ENCODE results near the gene TLE4.

Gene TLE4

DNA sequence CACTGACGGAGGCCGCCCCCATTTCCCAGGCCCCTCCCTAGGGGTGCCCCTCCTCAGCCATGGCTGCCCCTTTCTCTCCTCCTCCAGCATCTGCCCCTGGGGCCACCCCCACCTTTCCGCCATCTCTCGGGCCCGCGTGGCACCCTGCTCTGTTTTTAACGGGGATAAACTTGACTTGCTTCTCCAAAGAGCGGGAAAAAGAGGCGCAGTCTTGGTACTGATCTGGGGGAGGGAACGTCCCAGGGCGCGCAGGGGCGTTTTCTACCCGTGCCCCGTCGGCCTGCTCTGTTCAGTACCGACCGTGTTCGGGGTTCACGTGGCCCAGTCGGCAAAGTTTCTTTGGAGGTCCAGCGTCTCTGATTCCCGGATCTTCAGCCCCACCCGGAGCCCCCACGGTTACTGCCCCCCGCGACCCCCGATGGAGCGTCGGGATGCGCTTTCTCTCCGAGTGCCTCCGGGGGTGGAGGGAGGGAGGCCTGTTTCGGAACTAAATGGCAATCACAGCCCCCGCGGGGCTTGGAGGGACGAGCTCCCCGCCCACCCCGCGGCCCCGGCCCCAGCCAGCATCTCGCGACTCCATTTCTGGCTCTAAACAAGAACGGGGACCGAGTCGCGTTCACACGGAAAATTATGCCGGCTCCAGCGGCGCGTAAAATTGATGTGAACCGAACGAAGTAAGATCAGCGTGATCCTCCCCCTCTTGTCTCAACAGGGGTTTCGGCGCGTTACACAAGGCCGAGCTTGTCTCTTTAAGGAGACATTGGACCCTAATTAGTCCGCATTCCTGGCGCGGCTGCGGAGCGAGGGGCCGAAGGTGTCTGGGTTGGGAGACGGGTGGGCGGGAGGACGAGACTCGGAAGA lies 1.1 kb upstream of the TLE4 start:
- DNase-seq (ENCODE audit: low spot score), result peak; percentile 61
- in situ Hi-C loops (cut with MboI; ENCODE audit: low sequenced_read_pairs, unreplicated experiment), result no loop called here
- TF ChIP-seq, protein P1, sequence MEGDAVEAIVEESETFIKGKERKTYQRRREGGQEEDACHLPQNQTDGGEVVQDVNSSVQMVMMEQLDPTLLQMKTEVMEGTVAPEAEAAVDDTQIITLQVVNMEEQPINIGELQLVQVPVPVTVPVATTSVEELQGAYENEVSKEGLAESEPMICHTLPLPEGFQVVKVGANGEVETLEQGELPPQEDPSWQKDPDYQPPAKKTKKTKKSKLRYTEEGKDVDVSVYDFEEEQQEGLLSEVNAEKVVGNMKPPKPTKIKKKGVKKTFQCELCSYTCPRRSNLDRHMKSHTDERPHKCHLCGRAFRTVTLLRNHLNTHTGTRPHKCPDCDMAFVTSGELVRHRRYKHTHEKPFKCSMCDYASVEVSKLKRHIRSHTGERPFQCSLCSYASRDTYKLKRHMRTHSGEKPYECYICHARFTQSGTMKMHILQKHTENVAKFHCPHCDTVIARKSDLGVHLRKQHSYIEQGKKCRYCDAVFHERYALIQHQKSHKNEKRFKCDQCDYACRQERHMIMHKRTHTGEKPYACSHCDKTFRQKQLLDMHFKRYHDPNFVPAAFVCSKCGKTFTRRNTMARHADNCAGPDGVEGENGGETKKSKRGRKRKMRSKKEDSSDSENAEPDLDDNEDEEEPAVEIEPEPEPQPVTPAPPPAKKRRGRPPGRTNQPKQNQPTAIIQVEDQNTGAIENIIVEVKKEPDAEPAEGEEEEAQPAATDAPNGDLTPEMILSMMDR (IDR thresholded peaks at IDR 0.05; ENCODE audit: borderline replicate concordance, control extremely low read depth, extremely low read depth, insufficient read depth, missing control alignments), result no peak

DNA sequence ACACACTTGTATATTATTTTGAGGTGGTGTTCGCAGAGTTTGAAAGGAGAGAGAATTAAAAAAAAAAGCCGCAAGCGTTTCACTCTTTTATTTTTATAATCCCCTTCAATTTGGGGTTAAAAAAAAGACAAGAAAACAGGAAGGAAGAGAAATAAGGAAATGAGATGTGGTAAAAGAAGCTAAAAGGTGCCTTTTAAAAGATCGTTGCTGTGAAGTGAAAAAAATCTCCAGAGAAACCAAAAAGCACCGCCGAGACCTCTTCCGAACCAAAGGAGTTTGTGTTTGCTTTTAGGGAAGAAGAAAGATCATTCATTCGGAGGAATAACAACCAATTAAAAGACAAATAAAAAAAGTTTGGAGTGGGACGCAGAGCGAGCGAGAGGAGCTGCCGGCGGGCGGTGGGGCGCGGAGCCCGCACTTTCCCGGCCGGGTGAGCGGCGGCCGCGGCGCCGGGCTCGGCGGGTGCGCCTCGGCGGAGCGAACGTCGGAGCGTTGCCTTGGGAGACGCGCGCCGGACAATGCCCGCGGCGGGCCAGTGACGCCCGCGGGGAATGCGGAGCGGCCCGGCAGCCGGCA lies 355 bp downstream of the TLE4 start:
- in situ Hi-C loops (cut with MboI; ENCODE audit: low sequenced_read_pairs, unreplicated experiment), result no loop called here
- peak; percentile 51 for DNase-seq (ENCODE audit: low spot score)
- TF ChIP-seq, protein P1 (IDR thresholded peaks at IDR 0.05; ENCODE audit: borderline replicate concordance, control extremely low read depth, extremely low read depth, insufficient read depth, missing control alignments), result no peak

DNA sequence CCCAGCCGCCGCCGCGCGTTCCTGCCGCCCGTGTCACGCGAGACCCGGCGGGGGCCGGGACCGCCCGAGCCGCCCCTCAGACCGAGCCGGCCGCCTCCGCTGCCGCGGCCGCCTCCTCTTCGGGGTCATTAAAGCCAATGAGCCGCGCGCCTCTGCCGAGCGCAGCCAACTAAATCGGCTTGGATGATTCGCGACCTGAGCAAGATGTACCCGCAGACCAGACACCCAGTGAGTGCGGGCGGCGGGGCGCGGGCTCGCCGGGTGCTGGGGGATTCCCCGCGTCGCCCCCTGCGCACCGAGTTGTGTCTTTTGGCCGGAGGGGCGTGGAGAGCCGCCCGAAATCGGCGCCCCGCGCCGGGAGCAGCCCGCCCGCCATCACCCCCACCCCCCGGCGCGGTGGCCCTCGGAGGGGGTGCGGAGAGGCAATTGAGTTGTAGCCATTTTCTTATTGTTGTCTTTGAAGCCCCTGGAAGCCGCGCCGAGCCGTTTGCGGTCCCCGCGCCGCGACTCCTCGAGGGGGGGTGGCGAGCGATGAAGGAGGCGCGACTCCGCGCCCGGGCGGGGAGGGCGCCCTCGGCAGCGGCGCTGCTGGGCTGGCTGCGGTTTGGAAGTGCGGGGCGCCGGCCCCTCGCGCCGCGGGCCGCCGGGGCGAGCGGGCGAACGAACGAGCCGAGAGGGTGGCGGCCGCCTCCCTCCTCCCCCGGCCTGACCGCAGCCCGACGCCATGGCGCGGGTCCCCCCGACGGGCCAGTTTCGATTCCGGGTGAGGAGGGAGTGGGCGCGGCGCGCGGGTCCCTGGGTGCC lies 1.0 kb downstream of the TLE4 start:
- in situ Hi-C loops (cut with MboI; ENCODE audit: low sequenced_read_pairs, unreplicated experiment), result no loop called here
- TF ChIP-seq, protein P1 (IDR thresholded peaks at IDR 0.05; ENCODE audit: borderline replicate concordance, control extremely low read depth, extremely low read depth, insufficient read depth, missing control alignments), result peak; percentile 11
- DNase-seq (ENCODE audit: low spot score), result peak; percentile 48

DNA sequence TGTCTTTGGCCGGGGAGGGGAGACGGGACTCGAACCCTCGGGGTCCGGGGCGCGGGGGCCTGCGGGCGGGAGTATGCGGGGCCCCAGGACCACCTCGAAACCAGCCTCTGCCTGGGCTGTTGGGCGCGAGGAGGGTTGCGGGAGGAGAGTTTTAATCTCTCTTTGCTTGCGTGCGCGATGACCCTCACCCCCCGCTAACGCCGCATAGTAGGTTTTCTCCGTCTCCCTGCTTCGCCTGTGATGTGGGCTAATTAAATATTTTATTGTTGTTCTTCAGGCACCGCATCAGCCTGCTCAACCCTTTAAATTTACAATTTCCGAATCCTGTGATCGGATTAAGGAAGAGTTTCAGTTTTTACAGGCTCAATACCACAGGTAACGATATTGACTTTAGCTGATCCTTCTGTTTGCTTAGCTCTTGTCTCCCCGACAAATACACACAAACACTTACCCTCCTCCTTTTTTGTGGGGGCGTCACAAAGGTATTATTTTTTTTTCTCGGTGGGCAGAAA lies 1.7 kb downstream of the TLE4 start:
- TF ChIP-seq, protein P1 (IDR thresholded peaks at IDR 0.05; ENCODE audit: borderline replicate concordance, control extremely low read depth, extremely low read depth, insufficient read depth, missing control alignments), result no peak
- DNase-seq (ENCODE audit: low spot score), result no peak
- in situ Hi-C loops (cut with MboI; ENCODE audit: low sequenced_read_pairs, unreplicated experiment), result no loop called here

DNA sequence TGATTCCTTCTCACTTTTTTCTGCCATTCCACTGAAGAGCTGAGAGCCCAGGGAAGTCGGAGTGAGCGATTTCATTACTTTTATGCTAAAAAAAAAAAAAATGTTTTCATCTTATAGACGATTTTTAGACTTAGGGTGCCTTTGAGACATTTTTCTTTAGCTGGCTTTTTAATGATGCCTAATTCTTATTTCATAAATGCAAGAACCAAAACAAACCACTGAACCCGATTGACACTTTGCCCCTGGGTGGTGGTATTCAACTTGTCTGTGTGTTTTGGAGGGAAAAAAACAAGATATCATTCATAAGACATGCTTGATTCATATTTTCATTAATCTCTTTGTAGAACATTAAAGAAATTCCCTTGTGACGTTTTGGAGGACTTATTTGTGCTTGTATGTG lies 2.4 kb downstream of the TLE4 start:
- TF ChIP-seq, protein P1 (IDR thresholded peaks at IDR 0.05; ENCODE audit: borderline replicate concordance, control extremely low read depth, extremely low read depth, insufficient read depth, missing control alignments), result no peak
- in situ Hi-C loops (cut with MboI; ENCODE audit: low sequenced_read_pairs, unreplicated experiment), result no loop called here
- DNase-seq (ENCODE audit: low spot score), result no peak

DNA sequence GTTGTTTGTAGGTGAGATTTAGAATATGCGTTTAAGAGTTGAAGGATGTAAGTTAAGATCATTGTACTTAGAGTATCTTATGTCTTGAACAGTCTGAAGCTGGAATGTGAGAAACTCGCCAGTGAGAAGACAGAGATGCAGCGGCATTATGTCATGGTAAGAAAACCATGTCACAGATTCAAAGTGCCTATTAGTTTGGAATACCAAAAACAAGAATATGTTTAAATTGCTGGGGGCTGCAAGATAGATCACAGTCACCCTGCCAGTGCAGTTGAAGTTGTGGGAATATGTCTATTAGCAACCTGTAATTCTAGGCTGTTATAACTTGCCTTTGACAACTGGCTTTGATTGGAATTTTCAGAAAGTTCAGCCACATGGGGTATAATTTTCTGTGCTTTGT lies 3.0 kb downstream of the TLE4 start:
- no peak for DNase-seq (ENCODE audit: low spot score)
- TF ChIP-seq, protein P1 (IDR thresholded peaks at IDR 0.05; ENCODE audit: borderline replicate concordance, control extremely low read depth, extremely low read depth, insufficient read depth, missing control alignments), result no peak
- in situ Hi-C loops (cut with MboI; ENCODE audit: low sequenced_read_pairs, unreplicated experiment), result no loop called here

Data from GM13976 (cell line).